Endothelial cell of umbilical vein (primary cell): Measurements from ENCODE around the gene FAM161B. TPM values are rescaled to one million over a fixed set of nuclear protein-coding genes. Genes with fewer than 3 reads are reported as not detected.

Experiments
- BruUV-seq: library from RNA; stranded (reverse); fragments of 400-500 nt; replicated peaks from 2 replicates; lab custom pipeline; 2021; lab: Mats Ljungman, UMichigan
- CTCF ChIA-PET: fragments of 300-600, 350-600 bp; sonication (Branson Sonifier 250); formaldehyde crosslinking; loops from one replicate; lab custom pipeline; 2021; ENCODE audit warnings: antibody characterized with exemption, inconsistent platforms; lab: Charles Lee
- POLR2A ChIA-PET: fragments of 300-600, 350-600 bp; sonication (Branson Sonifier 250); formaldehyde crosslinking; loops from one replicate; lab custom pipeline; 2021; ENCODE audit warnings: antibody characterized with exemption, inconsistent platforms; lab: Charles Lee
- DNase-seq: peaks from one replicate; pipeline ENCODE4 v3.0.0-alpha.2; 2011; ENCODE audit warnings: low read depth, low spot score
- FAIRE-seq: peaks from 2 replicates; lab custom pipeline; 2011; peaks lifted over from hg19 to GRCh38; lab: Jason Lieb, UNC
- H2AFZ ChIP-seq: 2 replicates; pipeline ENCODE4 v1.6.0; 2012; ENCODE audit warnings: low read depth, low read length, control low read depth, inconsistent platforms
- H3K27ac ChIP-seq: 2 replicates; pipeline ENCODE4 v1.5.1; 2011; ENCODE audit warnings: low read depth, mild to moderate bottlenecking, control low read depth, low read length, moderate library complexity; ENCODE audit not compliant: insufficient read depth
- H3K27me3 ChIP-seq, 2 experiments: 2 replicates each; pipeline versions ENCODE4 v1.6.0 to v1.6.1; 2011; ENCODE audit warnings: low read length in 2 of 2, mixed read lengths in 1 of 2; ENCODE audit not compliant: control insufficient read depth in 2 of 2, insufficient read depth in 2 of 2
- H3K36me3 ChIP-seq, 2 experiments: 2 replicates in 1 of 2; 3 replicates in 1 of 2; pipeline ENCODE4 v1.5.1; 2011; ENCODE audit warnings: low read length in 2 of 2, mild to moderate bottlenecking in 1 of 2, moderate library complexity in 1 of 2; ENCODE audit not compliant: control insufficient read depth in 2 of 2, insufficient read depth in 2 of 2; ENCODE audit errors: extremely low read depth in 1 of 2
- H3K4me1 ChIP-seq: 3 replicates; pipeline ENCODE4 v1.5.1; 2011; ENCODE audit warnings: mild to moderate bottlenecking, low read length; ENCODE audit not compliant: control insufficient read depth, insufficient read depth; ENCODE audit errors: extremely low read depth
- H3K4me2 ChIP-seq: 2 replicates; pipeline ENCODE4 v1.6.1; 2011; ENCODE audit warnings: low read length, control low read depth, mixed read lengths; ENCODE audit not compliant: insufficient read depth
- H3K4me3 ChIP-seq, 3 experiments: fragments of 200-600 bp in 1 of 3; sonication (generic), shearing (Covaris generic) in 1 of 3; replicated peaks in 1 of 3; 2 replicates each; pipeline ENCODE4 v1.5.1; 2011 to 2016; ENCODE audit warnings: control low read depth in 3 of 3, low read length in 3 of 3, mild to moderate bottlenecking in 2 of 3, inconsistent platforms in 1 of 3, low read depth in 1 of 3, moderate library complexity in 1 of 3; ENCODE audit not compliant: insufficient read depth in 1 of 3
- H3K79me2 ChIP-seq: 2 replicates; pipeline ENCODE4 v1.6.0; 2012; ENCODE audit warnings: low read length, inconsistent platforms; ENCODE audit not compliant: control insufficient read depth, insufficient read depth
- H3K9ac ChIP-seq: replicated peaks from 2 replicates; pipeline ENCODE3; 2011; ENCODE audit warnings: low read length, control low read depth; ENCODE audit not compliant: insufficient read depth; ENCODE audit errors: extremely low read depth
- H3K9me1 ChIP-seq: replicated peaks from 3 replicates; pipeline ENCODE4 v1.6.0; 2011; ENCODE audit warnings: mild to moderate bottlenecking, low read length; ENCODE audit not compliant: control insufficient read depth, insufficient read depth; ENCODE audit errors: extremely low read depth
- H3K9me3 ChIP-seq: replicated peaks from 2 replicates; pipeline ENCODE4 v1.5.1; 2012; ENCODE audit warnings: low read length, inconsistent platforms; ENCODE audit not compliant: control insufficient read depth, insufficient read depth
- H4K20me1 ChIP-seq: replicated peaks from 2 replicates; pipeline ENCODE3; 2011; ENCODE audit warnings: mild to moderate bottlenecking, low read length; ENCODE audit not compliant: control insufficient read depth, insufficient read depth; ENCODE audit errors: extremely low read depth
- CTCF ChIP-seq, 2 donors: IDR thresholded peaks; 1 replicate in 1 of 2; 2 replicates in 1 of 2; pipeline ENCODE4 v1.5.1; 2011; ENCODE audit warnings: low read length in 2 of 2, mild to moderate bottlenecking in 2 of 2, moderate library complexity in 2 of 2, control low read depth in 1 of 2, inconsistent platforms in 1 of 2, low read depth in 1 of 2; ENCODE audit not compliant: insufficient read depth in 1 of 2; ENCODE audit errors: extremely low read depth in 1 of 2
- FOS ChIP-seq: IDR thresholded peaks from 2 replicates; pipeline ENCODE4 v1.6.1; 2011; ENCODE audit warnings: mild to moderate bottlenecking, low read length, moderate library complexity, borderline replicate concordance; ENCODE audit not compliant: insufficient read depth
- GATA2 ChIP-seq: IDR thresholded peaks from 2 replicates; pipeline ENCODE4 v1.7.0; 2011; ENCODE audit warnings: low read depth, mild to moderate bottlenecking, moderate library complexity, mixed read lengths, low read length; ENCODE audit not compliant: insufficient read length, insufficient read depth
- JUN ChIP-seq: IDR thresholded peaks from 2 replicates; pipeline ENCODE4 v1.6.1; 2011; ENCODE audit warnings: borderline replicate concordance, low read depth; ENCODE audit not compliant: insufficient read length, insufficient read depth
- MYC ChIP-seq: IDR thresholded peaks from one replicate; pipeline ENCODE4 v1.6.1; 2011; ENCODE audit warnings: mild to moderate bottlenecking, low read depth, low read length
- POLR2A ChIP-seq: IDR thresholded peaks from 2 replicates; pipeline ENCODE4 v1.6.1; 2012; ENCODE audit warnings: low read depth, mild to moderate bottlenecking, control low read depth, low read length
- POLR2AphosphoS5 ChIP-seq: IDR thresholded peaks from 2 replicates; pipeline ENCODE4 v1.6.1; 2012; ENCODE audit warnings: low read depth, mild to moderate bottlenecking, control low read depth, low read length, moderate library complexity; ENCODE audit not compliant: insufficient read depth
- dilution Hi-C: fragments of 300-500 bp; cut with MboI; formaldehyde crosslinking; loops from one replicate; pipeline ENCODE4 v1.15.0; 2019; ENCODE audit warnings: low sequenced_read_pairs; ENCODE audit not compliant: extremely low pct_ligation_motif_present
- intact Hi-C: fragments of 100-400 bp; cut with micrococcal nuclease; formaldehyde crosslinking; loops from one replicate; pipeline ENCODE4 v1.10.0; 2022
- polyA plus RNA-seq, 4 experiments: library from polyadenylated mRNA; depleted of rRNA in 3 of 4; stranded (reverse) in 3 of 4; unstranded in 1 of 4; fragments of >200 nt; gene quantifications; 2 replicates each; pipeline versions ENCODE4 v1.2.1 to v1.2.3, GENCODE V29; 2011 to 2012; ENCODE audit warnings: missing spikeins in 1 of 4
- total RNA-seq: library from RNA; stranded (reverse); gene quantifications from 2 replicates; pipeline ENCODE4 v1.2.3, GENCODE V29; 2021

Gene FAM161B
- total and polyA plus RNA-seq, 2 donors (not counting 3 experiments of a cell fraction or from before 2014, with no cell fraction given) = 1.6 to 3.1 TPM

GRCh38 chr14:73886449-73887317 lies 63.2 kb downstream of the FAM161B start, which contains the start of gene ZNF410:
TSS of gene ZNF410 (plus strand) at chr14:73886859. CDS start at chr14:73892176, 5,317 bp downstream.
- H3K4me3 ChIP-seq = peak within 1 kb of the TSS; percentile 60 to 87 (median 73)
- peak within 1 kb of the TSS; percentile 90 for H3K27ac ChIP-seq
- peak; percentile 93 for DNase-seq
- intact Hi-C loops = loop anchor here (1.0 to 2.0 kb wide), 4 partner anchors 34 to 158 kb away; no protein-coding TSS in a partner anchor
- peaks cover 18% of the 10 kb centered on the region for H3K4me1 ChIP-seq
- peak within 1 kb of the TSS; percentile 85 for H3K9ac ChIP-seq
- H3K9me1 ChIP-seq = no peaks in the 10 kb centered on the region
- H3K4me2 ChIP-seq = peak within 1 kb of the TSS; percentile 79
- peak; percentile 82 for FAIRE-seq
- CTCF ChIA-PET = interaction anchor here (0.5 to 2.8 kb wide), 6 partner anchors 35 to 253 kb away, joined by 3 to 22 read pairs (median 4); partner anchors contain the start of gene PTGR2
- POLR2A ChIA-PET = interaction anchor here (1.2 to 1.6 kb wide), 3 partner anchors 35 to 162 kb away, joined by 3 to 4 read pairs (median 3); partner anchors contain the start of genes COQ6, FAM161B and PTGR2
- peaks cover 60% of the 10 kb centered on the region for H3K79me2 ChIP-seq
- H2AFZ ChIP-seq = peak within 1 kb of the TSS; percentile 88
- TSS peak; percentile 60 for BruUV-seq
- no peaks in the 10 kb centered on the region for H4K20me1 ChIP-seq
- H3K36me3 ChIP-seq = no peaks in the 10 kb centered on the region
- TF ChIP-seq GATA2 (no peak), JUN (peak; percentile 18), POLR2A (peak; percentile 45), CTCF (IDR thresholded peaks at IDR 0.05; ENCODE audit: extremely low read depth in 1 of 2, insufficient read depth in 1 of 2, low read depth in 1 of 2, low read length in 2 of 2) (no peak), POLR2AphosphoS5 (peak; percentile 94), FOS (peak; percentile 20), MYC (peak; percentile 54)
- dilution Hi-C loops = no loop called here
- H3K9me3 ChIP-seq = no peaks in the 10 kb centered on the region
- no peaks in the 10 kb centered on the region for H3K27me3 ChIP-seq
